Tibial nerve (tissue), 4 donors: ENCODE results near the gene ZMAT1.

Source experiments
- EP300 ChIP-seq, 2 donors: sonication (generic); formaldehyde crosslinking; IDR thresholded peaks; one replicate each; pipeline ENCODE4 v1.6.1; 2017; ENCODE audit warnings: antibody characterized with exemption in 2 of 2, mild to moderate bottlenecking in 1 of 2
- POLR2A ChIP-seq, 2 donors: fragments of 450-650 bp; IDR thresholded peaks; one replicate each; pipeline ENCODE4 v1.6.1; 2017; ENCODE audit warnings: antibody characterized with exemption in 2 of 2, mild to moderate bottlenecking in 2 of 2, moderate library complexity in 2 of 2
- TF ChIP-seq, protein P1 (sequence below), 5 experiments: fragments of 200-600 bp in 3 of 5; fragments of 450-650 bp in 2 of 5; sonication (generic) in 3 of 5; IDR thresholded peaks; one replicate each; pipeline ENCODE4 v1.5.1; 2016 to 2019; ENCODE audit warnings: antibody characterized with exemption in 5 of 5, mild to moderate bottlenecking in 3 of 5, moderate library complexity in 2 of 5

DNA sequence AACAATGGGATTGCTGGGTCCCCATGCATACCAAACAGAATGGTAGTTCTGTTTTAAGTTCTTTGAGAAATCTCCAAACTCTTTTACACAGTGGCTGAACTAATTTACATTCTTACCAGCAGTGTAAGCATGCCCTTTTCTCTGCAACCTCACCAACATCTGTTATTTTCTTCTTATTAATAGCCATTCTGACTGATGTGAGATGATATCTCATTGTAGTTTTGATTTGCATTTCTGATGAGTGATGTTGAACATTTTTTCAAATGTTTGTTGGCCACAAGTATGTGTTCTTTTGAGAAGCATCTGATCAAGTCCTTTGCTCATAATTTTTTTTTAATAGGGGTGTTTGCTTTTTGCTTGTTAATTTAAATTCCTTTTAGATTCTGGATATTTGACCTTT lies 41.2 kb upstream of the ZMAT1 start:
- TF ChIP-seq POLR2A (IDR thresholded peaks at IDR 0.05) (no peak), EP300 (IDR thresholded peaks at IDR 0.05) (no peak)
- TF ChIP-seq, protein P1, sequence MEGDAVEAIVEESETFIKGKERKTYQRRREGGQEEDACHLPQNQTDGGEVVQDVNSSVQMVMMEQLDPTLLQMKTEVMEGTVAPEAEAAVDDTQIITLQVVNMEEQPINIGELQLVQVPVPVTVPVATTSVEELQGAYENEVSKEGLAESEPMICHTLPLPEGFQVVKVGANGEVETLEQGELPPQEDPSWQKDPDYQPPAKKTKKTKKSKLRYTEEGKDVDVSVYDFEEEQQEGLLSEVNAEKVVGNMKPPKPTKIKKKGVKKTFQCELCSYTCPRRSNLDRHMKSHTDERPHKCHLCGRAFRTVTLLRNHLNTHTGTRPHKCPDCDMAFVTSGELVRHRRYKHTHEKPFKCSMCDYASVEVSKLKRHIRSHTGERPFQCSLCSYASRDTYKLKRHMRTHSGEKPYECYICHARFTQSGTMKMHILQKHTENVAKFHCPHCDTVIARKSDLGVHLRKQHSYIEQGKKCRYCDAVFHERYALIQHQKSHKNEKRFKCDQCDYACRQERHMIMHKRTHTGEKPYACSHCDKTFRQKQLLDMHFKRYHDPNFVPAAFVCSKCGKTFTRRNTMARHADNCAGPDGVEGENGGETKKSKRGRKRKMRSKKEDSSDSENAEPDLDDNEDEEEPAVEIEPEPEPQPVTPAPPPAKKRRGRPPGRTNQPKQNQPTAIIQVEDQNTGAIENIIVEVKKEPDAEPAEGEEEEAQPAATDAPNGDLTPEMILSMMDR (IDR thresholded peaks at IDR 0.05), result no peak
